Embryonic facial prominence (tissue), 1 donor: Measurements from ENCODE around the gene B4GALT5.

ENCODE experiments used
- DNase-seq: peaks from one replicate; pipeline ENCODE4 v3.0.0-alpha.2; 2016; ENCODE audit errors: extremely low spot score

The B4GALT5 gene

DNA sequence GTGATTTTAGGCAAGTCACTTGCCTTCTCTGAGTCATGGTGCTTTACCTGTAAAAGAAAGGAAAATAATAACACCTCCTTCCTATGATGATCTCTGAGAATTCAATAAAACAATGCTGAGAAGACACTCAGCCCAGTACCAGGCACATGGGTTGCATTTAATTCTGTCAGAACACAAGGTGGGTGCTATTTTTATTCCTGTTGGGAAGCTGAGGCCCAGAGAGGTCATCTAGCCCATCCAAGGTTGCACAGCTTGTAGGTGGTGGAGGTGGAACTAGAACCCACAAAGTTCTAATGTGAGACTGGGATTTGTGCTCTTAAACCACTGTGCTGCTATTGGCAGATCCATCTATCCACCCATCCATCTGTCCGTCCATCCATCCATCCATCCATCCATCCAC lies 106.1 kb downstream of the B4GALT5 start:
- no peak for DNase-seq

DNA sequence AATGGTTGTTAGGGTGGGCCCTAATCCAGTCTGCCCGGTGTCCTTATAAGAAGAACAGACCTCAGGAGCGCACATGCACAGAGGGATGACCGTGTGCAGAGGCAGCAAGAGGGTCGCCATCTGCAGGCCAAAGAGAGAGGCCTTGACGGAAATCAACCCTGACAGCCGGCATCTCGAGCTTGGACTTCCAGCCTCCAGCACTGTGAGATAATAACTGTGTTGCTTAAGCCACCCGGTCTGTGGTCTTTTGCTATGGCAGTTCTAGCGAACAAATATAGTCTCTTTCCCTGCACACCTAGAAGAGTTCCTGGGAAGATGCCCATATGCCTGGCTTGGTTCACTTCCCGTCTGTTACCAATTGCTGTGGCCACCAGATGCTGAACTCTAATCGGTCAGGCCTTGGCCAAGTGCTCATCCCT lies 110.5 kb downstream of the B4GALT5 start:
- no peak for DNase-seq

DNA sequence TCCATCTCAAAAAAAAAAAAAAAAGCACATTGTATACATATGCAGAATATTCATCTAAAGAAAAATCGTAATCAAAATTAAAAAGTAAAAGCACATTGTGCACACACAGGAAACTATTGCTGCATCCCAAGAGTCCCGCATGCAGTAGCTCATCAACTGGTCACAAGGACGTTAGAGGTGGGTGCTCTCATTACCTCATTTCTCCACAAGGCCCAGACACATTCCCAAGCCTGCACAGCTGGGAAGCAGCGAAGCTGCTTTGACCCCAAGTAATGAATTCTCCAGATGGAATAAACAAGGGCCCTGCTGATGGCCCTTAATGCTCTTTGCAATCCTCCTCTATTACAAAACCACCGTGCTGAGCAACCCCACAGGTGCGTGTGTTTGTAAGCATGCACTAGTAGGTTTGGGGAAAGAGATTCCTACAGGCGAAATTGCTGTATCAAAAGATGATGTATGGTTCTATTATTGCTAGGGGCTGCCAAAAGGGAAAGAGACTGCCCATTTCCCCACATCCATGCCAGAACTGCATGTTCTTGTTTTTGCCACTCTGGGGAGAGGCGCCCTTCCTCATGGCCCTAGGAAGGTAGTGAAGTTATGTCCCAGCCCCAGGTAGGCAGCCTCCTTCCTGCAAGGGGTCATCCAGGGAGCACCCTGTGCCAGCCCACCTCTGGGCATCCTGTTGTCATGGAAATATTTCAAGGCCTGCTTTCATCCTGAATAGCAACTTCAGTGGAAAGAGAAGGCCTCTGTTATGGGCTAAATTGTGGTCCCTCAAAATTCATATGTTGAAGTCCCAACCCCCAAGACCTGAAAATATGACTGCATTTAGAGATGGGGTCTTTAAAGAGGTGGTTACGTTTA lies 111.1 kb downstream of the B4GALT5 start:
- DNase-seq, result no peak

DNA sequence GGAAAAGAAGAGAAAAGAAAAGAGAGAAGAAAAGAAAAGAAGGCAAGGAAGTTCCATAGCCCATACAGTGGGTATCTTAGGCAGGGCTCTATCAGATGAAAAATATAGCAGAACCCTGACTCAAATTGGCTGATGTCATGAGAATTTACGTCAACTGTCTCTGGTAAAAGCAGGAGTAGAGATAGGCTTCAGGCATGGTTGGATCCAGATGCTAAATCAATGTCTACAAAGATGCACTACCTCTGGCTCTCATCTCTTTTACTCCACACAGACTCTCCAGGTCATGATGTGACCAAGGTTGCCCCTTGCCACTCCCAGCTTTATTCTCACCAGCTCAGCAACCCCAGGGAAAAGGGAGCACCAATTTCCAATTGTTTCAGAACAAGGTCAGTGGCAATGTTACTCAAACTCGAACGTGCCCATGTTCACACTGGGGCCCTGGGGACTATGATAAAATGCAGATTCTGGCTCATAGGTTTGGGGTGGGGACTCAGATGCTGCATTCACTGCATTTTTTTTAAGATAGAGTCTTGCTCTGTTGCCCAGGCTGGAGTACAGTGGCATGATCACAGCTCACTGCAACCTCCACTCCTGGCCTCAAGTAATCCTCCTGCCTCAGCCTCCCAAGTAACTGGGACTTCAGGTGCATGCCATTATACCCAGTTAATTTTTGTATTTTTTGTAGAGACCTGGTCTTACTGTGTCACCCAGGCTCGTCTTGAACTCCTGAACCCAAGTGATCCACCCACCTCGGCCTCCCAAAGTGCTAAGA lies 112.3 kb downstream of the B4GALT5 start:
- DNase-seq, result no peak

DNA sequence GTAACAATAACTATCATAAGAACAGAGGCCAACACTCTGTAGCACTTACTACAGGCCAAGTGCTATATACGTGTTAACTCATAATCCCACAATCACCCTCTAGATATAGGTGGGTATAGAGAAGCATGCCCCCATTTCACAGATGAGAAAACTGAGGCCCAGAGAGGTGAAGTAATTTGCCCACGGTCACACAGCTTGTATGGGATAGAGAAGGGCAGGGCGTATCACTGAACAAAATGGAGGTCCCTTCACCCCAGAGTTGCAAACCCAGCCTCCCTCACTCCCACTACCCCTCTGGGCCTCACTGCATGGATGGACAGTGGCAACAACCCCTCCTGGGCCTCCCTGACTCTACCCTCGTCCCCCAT lies 113.9 kb downstream of the B4GALT5 start:
- DNase-seq, result no peak

DNA sequence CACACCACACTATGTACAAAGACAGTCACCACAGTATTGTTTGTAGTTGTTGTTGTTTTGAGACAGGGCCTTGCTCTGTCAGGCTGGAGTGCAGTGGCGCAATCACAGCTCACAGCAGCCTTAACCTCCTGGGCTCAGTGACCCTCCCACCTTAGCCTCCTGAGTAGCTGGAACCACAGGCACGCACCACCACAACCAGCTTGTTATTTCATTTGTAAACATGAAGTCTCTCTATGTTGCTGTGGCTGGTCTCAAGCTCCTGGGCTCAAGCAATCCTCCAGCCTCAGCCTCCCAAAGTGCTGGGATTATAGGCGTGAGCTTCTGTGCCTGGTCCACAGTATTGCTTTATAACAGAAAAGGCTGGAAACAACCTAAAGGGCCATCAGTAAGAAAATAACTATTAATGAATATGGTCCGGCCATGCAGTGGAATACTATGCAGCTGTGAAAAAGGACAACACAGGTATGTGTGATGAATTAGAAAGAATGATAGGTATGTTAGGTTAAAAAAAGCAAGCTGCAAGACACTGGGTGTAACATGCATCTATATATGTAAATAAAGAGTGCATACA lies 115.8 kb downstream of the B4GALT5 start:
- DNase-seq, result no peak

DNA sequence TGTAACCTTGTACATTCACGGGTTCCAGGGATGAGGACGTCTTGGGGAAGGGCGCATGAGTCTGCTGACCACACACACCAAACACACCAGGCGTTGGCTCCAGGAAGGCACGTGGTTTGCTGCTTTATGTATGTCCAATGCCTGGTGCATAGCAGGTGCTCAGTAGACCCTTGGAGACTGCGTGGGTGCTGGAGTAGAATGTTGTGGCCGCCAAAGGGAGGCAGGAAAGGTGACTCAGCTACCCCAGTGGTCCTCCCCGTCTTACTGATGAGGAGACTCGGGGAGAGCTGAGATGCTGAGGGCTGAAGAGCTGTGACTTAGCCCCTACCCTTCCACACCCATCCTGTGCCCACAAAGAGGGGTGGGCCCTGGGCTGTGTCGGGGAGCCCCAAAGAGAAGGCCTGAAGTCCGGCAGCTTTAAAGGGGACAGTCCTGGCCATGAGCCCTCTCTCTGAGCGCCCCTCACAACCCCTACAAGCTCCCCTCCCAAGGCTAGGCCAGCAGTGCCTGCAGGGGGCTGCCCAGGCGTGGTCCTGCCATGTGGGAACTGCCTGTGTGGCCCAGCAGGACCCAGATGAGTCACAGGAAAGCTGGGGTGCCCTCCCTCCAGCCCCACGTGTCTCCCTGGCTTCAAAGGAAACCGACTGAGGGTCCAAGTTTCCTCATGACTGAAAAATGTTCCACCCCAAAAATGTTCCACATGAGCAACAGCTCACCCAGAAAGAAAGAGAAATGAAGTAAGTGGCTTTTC lies 117.7 kb downstream of the B4GALT5 start:
- DNase-seq, result no peak

DNA sequence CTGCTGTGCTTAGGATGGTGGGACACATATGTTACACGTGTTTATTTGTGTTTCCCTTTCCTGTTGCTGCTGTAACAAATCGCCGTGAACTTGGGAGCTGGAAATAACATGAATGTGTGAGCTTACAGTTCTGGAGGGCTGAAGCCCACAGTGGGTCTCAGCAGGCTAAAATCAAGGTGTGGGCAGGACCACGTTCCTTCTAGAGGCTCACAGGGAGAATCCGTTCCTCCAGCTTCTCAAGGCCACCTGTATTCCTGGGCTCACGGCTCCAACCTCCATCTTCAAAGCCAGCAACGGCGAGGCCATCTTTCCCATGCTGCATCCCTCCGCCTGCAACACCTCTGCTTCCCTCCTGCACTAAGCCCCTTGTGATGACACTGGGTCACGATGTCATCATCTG lies 118.3 kb downstream of the B4GALT5 start:
- no peak for DNase-seq

DNA sequence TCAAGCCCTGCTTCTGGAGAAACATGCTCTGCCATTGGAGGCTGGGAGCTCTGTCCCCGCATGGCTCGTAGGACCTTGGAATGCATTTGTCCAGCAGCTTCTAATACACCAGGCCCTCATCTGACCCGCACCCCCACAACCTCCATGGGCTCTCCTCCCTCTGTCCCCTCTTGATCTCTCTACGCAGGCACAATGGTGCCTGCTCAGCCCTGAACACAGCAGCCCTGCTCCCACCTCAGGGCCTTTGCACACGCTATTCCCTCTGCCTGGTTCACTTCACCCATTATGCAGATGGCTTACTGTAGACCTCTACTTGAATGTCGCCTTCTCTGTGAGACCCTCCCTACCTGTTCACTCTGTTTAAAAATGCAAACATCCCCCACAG lies 118.8 kb downstream of the B4GALT5 start:
- DNase-seq, result no peak

DNA sequence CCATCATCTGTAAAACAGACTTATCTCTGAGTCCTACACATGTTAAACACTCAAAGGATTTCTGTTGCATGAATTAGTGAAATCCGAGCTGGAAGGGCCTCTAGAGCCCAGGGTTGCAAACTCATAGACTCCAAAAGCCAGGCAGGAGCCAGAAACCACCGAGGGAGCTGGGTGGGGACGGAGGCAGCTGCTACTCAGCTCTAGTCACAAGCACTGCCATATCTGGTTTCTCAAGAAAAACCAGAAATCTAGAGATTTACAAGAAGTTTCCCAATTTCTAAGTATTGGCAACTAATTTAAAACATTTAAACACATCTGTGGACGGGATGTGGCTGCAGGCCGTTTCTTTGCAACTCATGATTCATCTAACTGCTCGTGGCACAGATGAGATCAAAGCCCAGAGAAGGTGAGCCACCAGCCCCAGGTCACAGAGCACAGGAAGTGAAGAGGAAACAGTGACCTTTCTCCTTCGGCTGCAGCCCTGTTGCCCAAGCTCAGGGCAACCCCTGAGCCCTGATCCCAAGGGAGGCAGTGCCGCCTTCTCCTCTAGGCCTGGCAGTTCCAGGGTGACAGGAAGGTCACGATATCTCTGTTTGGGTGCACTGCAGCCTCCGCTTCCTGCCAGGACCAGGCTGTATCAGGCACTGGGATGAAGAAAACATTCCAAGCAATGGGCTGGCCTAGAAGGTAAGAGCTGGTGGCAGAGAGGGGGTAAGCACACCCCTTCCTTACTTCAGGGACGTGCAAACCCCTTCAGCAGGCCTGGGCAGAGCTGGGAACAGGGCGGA lies 119.3 kb downstream of the B4GALT5 start:
- peak; percentile 65 for DNase-seq

DNA sequence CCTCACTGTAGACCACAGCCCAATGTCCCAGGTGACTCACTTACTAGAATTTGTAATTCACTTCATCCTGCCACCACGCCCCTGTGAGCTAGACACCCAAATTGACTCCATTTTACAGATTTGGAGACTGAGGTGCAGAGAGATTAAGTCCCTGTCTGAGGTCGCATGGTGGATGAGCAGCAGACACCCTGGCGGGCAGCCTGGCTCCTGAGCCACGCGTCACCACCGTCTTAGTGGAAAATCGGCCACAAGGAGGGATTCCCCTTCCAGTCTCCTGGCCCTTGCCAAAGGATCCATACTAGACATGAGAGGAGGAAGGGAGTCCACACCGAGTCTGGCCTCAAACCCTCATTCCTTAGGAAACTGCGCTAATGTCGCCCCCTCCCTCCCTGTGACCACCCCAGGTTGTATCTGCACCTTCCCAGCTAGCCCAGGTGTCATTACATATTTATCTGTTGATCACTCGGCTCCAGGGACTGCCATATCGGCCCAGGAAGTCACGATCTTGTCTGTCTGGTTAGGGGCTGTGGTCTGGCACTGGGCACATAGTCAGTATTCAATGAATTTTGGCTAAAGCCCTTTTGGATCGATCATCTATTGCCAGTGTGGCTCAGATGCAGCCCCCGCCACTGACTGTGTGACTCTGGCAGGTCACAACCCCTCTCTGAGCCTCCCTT lies 120.1 kb downstream of the B4GALT5 start:
- DNase-seq, result no peak

DNA sequence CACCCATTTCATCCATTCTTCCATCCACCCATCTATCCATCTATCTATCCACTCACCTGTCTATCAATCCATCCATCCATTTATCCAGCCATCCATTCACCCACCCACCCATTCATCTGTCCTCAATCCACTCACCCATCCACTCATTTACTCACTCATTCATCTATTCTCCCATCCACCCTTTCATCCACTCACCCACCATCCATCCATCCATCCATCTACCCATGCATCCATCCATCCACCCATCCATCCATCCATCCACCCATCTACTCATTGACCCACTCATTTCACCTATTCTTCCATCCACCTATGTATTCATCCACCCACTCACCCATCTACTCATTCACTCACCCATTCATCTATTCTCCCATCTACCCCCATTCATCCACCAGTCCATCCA lies 121.6 kb downstream of the B4GALT5 start:
- DNase-seq, result no peak

DNA sequence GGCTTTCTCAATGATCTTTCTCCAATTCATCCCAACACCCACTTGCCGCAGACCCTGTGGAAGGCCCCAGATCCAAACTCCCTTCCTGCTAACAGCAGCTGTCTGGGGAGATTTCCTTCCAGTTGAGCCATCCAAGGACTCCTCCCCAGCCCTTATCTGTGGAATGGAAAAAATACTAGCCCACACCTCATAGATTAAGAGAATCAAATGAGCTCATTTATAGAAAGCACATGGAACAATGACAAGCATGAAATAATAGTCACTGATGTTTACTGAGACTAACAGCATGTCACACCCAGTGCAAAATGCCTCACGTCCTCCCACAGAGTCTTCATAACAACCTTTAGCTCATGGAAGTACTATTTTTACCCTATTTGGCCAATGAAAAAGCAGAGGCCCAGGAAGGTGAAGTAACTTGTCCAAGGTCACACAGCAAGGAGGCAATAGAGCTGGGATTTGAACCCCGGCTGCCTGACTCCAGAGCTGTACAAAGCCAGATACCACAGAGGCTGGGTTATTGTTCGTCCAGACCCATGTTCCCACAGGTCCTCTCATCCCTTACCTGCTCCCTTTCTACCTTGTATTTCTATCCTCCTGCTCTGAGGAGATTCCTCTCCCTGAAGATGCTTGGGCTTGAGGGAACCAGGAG lies 122.3 kb downstream of the B4GALT5 start:
- DNase-seq, result no peak

DNA sequence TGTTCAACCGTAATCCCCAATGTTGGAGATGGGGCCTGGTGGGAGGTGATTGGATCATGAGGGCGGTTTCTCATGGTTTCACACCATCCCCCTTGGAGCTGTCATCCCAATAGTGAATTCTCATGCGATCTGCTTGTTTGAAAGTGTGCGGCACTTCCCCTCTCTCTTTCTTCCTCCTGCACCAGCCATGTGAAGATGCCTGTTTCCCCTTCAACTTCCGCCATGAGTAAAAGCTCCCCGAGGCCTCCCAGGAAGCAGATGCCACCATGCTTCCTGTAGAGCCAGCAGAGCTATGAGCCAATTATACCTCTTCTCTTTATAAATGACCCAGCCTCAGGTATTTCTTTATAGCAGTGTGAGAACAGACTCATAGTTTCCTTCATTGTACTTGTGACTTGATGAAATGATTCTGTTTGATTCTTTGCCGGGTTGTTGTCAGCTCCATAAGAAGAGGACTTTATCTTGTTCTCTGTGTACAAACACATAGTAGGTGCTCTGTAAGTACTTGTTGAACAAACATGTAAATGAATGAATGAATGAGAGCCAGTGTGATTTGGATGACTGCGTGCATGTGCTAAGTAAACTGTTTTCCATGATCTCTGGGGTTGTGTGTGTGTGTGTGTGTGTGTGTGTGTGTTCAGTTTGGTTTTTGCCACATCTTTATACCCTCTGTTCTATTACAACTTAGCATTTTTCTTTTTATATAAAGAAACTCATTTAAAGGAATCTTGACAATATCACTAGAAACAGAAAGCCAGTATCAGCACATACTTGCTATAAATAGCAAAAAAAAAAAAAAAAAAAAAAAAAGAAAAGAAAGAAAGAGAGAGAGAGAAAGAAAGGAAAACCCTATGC lies 123.3 kb downstream of the B4GALT5 start:
- DNase-seq, result no peak

DNA sequence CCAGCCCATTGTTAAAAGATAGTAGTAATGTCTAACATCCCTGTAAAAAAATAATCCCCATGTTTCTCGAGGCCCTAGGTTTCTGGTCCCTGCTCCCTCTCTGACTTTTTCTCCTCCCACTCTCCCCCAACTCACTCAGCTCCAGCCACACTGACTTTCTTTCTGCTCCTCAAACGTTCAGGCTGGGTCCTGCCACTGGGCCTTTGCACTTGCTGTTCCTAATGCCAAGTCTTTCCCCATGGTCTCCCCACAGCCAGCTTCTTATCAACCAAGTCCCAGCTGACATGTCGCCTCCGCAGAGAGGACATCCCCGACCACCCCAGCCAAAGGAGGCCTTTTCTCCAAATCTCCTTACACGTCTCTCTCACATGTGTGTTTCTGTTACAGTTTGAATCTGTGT lies 123.9 kb downstream of the B4GALT5 start:
- DNase-seq, result no peak

DNA sequence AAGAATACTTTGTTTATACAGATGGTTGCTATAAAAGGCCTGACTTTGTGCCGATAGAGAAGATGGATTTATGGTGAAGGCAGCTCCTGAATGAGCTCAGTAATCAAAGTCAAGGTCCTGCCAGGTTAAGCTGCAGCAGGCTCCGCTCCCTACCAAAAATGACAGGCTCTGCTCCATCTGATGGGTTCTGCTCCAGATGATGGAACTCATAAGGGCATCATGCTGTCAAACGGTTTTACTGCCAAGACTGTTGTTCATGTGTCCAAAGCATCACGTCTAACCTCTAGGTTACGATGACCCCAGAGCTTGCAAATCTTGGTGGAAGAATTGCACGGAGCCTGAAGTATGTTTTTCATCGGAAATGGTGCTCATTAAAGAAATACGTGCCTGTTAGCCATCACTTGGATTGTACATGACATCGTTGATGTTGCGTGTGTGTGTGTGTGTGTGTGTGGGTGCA lies 126.5 kb downstream of the B4GALT5 start:
- DNase-seq, result no peak

DNA sequence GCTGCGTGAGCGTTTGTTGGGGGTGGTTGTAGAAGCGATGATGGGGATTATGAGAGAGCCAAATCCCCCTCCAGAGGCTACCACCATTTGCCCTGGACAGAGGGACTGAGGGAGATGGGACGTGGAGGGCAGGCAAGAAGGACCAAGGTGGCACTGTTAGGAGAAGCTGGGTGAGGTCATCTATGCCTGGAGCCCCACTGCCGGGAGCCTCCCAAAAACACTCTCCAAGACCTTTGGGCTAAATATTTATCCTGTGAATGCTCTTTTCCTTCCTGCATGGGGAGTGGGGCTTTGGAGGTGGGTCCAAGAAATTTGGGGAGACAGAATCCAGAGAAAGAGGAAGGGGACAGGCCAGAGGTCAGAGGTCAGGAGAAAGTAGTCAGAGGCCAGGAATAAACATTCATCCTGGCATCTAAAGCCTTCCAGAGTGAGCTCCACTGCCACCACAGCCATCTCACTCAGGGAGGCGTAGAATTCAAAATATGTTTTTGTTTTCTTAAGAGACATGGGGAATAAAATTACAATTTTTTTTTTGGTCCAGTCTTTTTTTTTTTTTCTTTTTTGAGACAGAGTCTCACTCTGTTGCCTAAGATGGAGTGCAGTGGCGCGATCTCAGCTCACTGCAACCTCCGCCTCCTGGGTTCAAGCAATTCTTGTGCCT lies 128.0 kb downstream of the B4GALT5 start:
- DNase-seq, result no peak
